GM21447 (cell line): ENCODE measurements around the gene PRR5.
"Not testable (repeated sequence)": the region's sequence is repeated elsewhere in the genome, so short reads cannot be mapped to it uniquely, and the experiment has no call there.

Experiments
- ATAC-seq: cut with Tn5 transposase; IDR thresholded peaks from one replicate; pipeline ENCODE4 v1.9.1; 2021; ENCODE audit not compliant: unreplicated experiment

The PRR5 gene

DNA sequence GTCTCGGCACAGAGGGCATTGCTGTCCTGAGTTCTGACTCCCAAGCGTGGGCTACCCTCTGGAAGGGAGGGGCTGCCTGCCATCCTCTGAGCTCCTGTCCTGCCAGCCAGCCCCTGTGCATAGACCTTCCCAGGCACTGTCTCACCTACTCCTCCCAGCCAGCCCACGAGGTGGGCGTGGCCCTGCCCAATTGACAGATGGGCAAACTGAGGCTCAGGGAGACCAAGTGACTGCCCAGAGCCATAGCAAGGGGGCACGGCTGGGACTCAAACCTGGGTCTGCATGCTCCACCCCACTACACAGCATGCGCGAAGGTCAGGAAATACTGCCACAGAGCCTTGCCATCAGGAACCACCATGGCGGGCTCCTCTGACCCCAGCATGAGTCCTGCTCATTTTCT, 29.4 kb upstream of the PRR5 start:
- ATAC-seq: no peak

DNA sequence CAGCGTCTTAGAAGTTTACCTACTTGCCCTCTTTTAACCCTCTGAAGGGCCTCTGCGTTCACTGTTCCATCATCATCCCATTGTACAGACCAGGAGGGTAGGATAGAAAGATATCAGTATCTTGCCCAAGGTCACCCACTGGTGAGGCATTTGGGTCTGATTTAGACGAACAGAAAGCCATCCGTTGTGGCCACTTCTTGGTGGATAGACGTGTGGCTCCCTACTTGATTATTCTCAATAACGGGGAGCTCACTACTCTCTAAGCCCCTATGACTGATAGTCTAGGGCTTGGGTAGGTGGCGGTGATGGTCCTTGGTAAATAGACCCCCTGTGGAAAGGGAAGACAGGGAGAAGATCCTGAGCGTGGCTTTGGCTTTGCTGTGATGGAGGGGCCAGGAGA, 28.6 kb upstream of the PRR5 start:
- ATAC-seq: no peak

DNA sequence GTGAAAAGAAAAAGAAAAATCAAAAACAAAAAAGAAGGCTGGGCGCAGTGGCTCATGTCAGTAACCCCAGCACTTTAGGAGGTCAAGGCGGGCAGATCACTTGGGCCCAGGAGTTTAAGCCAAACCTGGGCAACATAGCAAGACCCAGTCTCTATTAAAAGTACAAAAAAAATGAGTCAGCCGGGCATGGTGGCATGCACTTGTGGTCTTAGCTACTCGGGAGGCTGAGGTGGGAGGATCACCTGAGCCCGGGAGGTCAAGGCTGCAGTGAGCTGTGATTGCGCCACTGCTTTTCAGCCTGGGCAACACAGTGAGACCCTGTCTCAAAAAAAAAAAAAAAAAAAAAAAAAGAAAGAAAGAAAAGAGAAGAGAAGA, 26.0 kb upstream of the PRR5 start:
- ATAC-seq: not testable (repeated sequence)

DNA sequence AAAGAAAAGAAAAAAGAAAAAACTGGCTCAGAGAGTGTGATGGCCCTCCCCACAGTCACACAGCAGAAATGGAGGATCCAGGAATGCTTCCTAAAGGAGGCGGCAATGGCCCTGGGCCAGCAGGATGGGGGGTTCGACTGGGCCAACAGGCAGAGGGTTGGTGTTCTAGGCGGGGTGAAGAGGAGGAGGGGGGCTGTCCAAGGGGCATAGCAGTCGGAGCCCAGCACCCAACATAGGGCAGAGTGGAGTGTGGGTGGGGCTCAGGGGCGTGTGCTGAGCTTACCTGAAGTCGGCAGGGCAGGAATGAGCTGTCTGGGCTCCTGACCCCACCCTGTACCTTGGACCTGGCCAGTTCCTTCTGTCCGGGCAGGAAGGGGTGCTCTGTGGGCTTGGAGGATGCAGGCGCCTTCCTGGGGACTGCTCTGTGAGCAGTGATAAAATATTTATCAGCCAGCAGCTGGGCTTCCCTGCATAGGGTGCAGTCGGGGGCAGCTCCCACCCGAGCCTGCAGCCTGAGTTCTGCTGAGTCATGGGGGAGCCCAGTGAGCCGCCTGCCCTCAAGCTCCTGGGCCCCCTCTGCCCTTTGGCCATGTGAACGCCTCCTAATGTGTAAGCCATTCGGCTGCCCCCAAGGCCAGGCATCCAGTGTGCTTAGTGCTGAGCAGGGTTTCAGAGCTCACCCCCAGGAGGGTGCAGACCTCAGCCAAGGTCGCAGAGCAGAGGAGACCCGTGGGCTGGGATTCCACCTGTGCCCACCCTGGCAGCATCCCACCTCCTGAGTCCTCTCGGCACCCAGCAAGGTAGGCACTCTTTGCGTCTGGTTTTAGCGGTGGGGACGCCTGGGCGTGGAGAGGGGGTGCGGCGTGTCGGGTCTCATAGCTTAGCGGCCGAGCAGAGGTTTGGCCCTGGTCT, 25.3 kb upstream of the PRR5 start:
- no peak for ATAC-seq

DNA sequence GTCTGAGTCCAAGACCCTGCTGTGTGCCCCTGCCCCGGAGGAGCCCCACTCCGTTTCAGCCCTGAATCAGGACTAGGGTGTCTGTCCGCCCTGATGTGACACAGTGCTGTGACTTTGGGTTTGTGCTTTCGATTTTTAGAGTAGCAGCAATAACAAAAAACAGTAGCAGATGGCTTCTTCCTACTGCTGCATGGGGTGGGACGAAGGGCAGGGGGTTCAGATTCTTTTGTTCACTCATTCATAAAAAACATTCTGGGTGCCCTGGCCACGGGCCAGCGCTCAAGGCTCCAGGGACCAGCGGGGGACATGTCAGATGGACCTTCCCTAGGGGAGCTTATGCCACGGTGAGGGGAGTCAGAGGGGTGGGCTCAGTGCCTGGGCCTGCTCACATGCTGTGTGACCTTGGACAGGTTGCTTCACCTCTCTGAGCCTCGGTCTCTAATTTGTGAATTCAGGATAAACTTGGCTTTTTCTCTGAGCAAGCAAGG, 24.6 kb upstream of the PRR5 start:
- no peak for ATAC-seq

DNA sequence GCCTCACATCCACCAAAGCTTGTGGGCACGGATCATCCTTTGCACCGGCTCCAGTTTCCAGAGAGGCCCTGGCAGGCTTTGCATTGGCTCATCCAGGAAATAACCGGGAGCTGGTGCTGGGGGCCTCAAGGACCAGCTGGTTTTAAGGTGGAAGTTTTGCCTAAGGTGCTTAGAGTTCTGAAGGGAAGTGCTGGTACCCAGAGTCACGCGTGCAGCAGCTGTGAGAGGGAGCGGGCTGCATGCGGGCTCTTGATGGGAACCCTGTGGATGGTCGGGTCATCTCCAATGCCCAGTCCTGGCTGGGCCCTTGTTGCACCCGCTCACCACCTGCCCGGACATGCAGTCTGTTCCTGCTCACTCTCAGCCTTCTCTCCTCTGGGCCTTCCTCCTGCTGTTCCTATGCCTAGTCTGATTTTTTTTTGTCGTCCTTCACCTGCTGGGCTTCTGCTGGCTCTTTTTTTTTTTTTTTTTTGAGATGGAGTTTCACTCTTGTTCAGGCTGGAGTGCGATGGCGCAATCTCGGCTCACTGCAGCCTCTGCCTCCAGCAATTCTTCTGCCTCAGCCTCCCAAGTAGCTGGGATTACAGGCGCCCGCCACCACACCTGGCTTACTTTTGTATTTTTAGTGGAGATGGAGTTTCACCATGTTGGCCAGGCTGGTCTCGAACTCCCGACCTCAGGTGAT, 24.0 kb upstream of the PRR5 start:
- no peak for ATAC-seq

DNA sequence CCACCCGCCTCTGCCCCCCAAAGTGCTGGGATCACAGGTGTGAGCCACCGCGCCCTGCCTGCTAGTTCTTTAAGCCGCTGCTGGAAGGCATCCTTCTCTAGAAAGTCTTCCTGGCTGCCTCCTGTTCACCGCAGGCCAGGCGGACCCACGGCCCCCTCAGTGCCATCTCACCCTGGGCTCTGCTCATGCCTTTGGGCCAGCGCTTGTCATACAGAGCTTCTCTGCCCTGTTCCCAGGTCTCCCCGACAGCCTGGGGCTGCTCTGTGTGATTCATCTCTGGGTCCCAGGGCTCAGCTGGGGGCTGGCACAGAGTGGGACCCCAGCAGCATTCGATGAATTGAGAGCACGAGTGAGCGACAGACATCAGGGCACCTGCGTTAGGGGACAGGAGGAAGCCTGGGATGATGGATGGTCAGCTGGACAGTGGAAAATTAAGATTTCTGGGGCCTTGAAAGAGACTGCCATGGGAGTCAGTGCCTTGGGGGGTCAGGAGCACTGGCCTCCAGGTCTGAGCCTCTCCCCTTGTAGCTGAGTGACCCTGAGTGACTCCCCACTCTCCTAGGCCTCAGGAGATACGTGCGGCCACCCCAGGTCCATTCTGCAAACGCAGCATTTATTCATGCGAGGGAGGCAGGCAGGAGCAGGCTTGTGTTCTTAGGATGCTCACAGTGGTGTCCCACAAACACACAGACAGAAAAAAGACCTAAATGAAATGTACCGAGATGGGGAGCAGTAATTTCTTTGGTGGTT, 23.3 kb upstream of the PRR5 start:
- no peak for ATAC-seq

DNA sequence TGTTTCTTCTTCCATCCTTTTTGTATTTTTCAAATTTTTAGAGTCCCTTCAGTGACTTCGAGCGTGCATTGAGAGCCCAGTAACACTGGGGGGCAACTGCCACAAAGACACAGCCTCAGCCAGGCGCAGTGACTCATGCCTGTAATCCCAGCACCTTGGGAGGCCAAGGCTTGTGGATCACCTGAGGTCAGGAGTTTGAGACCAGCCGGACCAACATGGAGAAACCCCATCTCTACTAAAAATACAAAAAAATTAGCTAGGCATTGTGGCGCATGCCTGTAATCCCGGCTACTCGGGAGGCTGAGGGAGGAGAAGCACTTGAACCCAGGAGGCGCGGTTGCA, 22.7 kb upstream of the PRR5 start:
- not testable (repeated sequence) for ATAC-seq

DNA sequence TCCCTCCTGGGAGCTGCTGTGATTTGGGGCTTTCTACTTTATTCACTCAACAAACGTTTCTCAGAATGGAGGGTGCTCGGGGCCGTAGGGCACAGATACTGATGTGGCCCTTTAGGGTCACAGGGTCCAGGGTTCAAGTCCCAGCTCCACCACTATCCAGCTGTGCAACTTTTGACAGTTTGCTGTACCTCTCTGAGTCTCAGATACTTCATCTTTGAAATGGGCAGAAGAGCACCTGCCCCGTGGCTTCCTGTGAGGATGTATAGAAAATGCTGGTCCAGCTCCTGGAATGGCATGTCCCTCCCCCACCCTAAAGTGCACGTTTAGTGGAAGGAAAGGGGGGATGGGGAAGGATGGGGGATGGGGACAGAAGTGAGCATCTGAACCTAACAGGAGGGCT, 21.9 kb upstream of the PRR5 start:
- ATAC-seq: no peak

DNA sequence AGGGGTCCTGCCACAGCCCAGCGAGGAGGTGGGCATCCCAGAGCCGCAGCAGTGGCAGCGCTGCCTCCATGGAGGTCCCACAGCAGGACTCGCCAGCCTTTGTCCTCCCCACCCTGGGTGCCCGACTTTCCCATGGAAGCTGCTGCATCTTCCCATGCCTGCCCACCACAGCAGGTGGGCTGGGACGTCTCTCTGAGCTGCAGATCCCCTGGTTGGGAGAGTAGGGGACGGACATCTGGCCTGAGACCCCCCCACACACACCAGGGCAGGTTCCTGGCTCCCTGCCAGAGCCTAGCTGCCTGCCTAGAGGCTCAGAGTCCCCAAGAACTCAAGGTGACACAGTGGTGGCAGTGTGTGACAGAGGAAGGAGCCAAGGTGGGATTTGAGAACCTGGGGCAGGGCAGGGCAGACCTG, 21.5 kb upstream of the PRR5 start:
- ATAC-seq: no peak

DNA sequence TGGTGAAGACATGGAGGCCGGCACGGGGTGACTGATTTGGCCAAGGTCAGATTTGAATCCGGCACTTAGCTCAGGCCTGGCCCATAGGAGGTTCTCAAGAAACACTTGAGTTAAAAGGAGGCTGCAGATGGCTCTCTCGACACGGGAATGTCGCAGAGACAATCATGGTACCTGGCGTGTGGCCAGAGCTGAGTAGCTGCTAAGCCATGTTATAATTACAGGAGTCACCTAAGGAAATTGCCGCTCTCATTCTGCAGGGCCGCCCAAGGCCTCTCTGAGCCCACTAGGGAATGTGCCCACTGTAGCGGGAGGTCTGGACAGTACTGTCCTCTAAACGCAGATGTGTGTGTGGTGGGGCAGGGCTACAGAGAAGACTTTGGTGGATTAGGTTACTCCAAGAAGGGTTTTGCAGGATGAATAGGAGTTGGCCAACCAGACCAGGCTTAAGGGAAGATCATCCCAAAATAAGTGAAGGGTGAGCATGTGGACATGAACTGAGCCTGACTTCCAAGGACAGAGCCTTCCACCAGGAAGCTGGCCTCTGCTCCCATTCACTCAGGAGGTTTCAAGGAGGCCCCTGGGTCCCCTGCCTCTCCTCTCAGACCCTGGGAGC, 19.3 kb upstream of the PRR5 start:
- no peak for ATAC-seq

DNA sequence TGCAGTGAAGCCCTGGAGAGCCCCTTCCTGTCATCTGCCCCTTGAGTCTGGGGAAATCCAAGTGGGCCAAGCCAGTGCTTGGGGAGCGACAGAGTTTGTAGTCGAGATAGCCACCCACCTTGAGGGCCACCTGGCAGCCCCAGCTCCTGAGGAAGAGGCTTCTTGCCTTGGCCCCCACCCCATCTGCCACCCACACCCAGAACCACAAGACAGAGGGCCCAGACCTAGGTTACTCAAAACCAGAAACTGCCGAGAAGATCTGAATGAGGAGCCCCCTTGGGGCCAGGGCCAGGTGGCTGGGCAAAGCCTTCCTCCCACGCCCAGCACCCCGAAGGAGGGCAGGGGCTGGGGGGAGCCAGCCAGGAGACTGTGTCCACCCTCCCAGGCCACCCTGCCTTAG, 18.8 kb upstream of the PRR5 start:
- no peak for ATAC-seq

DNA sequence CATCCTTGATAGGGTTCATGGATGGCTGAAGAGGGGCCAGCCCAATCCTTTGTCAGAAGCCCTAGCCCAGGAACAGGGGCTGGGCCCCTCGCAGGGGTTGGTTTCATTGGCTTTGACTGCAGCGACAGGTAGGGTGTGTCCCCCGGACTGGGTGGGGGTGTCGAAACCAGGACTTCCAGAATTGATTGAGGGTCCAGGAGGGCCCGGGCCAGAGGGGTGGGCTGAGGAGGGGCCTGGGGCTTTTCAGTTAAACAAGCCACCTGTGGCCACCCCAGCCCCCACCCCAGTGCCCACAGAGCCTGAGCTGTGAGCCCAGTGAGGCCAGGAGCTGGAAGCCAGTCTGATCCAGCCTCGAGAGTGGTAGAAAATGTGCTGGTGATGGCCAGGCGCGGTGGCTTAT, 18.1 kb upstream of the PRR5 start:
- ATAC-seq: no peak

DNA sequence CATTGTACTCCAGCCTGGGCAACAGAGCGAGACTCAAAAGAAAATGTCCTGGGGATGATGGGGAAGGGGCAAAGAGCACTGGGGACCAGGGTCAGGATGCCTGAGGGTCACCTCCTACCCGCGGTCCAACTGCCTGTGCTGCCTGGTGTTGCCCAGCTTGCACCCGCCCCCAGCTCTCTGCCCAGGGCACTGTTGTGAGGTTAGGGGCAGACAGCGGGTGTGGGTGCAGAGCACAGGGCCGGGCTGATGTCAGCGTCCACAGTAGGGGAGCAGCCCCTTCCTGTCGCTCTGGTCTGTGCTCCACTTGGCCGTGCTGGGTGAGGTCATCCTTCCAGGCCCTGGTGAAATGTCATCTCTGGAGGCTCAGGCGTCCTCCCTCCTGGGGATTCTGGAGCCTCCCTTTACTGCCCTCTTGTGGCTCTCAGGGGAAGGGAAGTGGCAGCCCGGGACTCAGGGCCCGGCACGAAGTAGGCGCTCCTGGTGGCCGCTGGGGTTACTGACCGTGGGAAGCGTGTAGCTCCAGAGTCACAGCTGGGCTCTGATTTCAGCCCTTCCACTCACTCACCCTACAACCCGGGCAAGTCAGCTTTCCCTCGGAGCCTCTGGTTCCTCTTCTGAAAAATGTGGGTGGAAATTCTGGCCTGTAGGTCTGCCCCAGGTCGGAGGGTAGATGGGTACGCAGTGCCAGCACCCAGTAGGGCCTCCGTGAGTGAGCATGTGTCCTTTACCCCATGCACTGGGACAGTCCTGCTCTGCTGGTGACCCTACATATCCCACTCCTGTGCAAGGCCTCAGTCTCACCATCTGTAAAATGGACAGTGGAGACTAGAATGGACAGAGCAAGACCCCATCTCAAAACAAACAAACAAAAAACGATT, 17.3 kb upstream of the PRR5 start:
- ATAC-seq: peak; percentile 40

DNA sequence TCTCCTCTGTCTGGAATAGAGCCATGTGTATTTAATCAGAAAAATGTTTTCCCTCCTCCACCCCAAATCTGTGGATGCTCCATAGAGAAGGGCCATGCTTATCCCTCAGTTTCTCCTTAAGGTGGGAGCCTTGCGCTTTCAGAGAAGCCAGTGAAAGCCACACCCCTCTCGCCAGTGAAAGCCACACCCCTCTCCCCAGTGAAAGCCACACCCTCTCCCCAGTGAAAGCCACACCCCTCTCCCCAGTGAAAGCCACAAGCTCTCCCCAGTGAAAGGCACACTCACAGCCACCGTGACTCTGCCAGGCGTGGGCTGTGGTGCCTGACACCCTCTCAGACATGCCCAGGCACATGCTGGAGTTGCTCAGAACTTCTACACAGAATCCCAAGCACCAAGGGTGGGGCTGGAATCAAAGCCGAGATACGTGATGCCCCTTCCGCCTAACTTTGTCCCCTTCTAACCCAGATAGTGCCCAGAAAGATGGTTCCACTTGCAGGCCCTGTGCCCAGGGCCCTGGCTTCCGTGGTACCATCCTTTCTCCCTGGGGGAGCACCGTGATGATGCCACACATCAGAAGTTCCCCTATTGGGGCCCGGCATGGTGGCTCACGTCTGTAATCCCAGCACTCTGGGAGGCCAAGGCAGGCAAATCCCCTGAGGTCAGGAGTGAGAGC, 16.5 kb upstream of the PRR5 start:
- no peak for ATAC-seq

DNA sequence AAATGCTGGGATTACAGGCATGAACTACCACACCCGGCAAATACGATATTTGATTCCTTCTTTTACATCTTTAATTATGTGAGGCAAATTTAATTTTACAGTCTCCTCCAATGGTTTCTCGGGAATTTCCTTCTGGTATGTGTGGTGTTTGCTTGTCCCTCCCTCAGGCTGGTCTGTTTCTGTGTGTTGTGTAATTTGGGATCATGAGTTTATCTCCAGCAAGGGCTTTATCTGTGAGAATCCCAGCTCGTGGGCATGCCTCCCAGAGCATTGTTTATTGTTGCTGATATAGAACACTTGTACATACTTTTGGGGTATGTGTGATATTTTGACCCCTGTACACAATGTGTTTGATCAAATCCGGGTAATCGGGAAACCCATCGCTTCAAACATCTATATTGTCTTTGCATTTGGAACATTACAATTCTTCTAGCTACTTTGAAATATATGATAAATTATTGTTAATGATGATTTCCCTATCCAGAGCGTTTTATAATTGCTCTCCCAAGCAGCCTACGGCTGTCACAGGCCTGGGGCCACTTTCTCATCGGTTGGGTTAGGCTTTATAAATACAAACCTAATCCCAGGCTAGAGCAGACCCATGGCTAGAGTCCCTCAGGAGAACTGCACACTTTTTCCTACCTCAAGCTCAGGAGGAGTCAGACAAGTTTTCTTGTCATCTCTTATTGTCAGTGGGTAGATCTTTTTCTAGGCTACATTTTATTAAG, 15.0 kb upstream of the PRR5 start:
- ATAC-seq: no peak

DNA sequence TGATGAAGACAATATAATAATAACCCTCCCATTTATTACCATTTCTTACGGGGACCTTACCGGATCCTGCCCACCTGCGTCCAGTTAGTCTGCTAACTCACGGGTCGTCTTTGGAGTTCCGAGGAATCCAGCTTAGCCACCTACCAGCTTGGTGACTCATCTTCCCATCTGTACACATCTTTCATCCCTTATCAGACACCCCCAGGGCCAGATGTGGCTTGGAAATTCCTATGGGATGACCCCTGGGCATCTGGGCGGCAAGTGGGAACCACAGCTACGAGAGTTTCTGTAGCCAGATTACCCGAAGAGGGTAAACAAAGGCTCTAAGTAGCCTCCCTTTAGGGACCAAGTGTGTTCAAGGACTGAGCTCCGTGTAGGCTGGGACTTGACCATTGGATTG, 12.8 kb upstream of the PRR5 start:
- no peak for ATAC-seq

DNA sequence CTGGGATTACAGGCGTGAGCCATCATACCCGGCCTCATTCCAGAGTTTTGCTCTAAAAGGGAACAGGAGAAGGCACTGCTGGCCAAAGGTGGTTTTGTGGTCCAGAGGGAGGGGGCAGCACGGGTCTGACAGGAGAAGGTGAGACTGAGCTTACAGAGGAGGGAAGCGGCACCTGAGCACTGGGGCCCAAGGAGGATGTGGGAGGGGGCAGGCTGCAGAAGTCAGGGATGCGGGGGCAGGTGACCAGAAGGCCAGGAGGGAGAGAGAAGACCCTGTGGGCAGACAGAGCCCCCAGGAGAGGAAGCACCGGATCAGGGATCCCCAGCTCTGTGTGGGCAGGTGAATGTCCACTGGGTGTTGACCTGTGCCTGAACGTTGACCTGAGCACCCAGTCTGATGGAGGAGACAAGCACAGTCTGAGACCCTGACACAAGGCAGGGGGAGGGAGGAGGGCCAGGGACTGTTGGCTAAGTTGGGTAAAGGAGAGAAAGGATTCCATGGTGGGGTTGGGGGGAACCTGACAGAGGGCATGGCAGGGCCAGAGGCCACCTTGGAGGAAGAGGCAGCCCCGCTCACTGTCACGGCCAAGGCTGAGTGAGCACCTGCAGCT, 12.0 kb upstream of the PRR5 start:
- ATAC-seq: no peak
